MM.1S (cell line): Measurements from ENCODE around the gene WDR91.

Source experiments
- CTCF ChIP-seq: fragments of 300-600 bp; sonication (generic); IDR thresholded peaks from 2 replicates; pipeline ENCODE4 v1.5.1; 2016; ENCODE audit warnings: antibody characterized with exemption, low read length, mixed read lengths
- EZH2 ChIP-seq: fragments of 300-600 bp; sonication (generic); optimal IDR thresholded peaks from 2 replicates; pipeline ENCODE3; 2017; ENCODE audit warnings: low read depth, mild to moderate bottlenecking, antibody characterized with exemption, low read length, mixed read lengths
- EZH2phosphoT487 ChIP-seq: fragments of 300-600 bp; sonication (generic); IDR thresholded peaks from 2 replicates; pipeline ENCODE4 v1.6.1; 2018; ENCODE audit warnings: antibody characterized with exemption, low read length

- TF ChIP-seq CTCF = no peak
- no peak for TF ChIP-seq EZH2phosphoT487
- no peak for TF ChIP-seq EZH2
Observed at GRCh38 chr7:135160098-135160857, 51.0 kb downstream of the WDR91 start.
